HG03039 (cell line): Measurements from ENCODE around the gene KAZALD1.

Experiments
- ATAC-seq: cut with Tn5 transposase; IDR thresholded peaks from one replicate; pipeline ENCODE4 v1.9.1; 2021; ENCODE audit warnings: mild to moderate bottlenecking, moderate library complexity; ENCODE audit not compliant: unreplicated experiment

The KAZALD1 gene, protein sequence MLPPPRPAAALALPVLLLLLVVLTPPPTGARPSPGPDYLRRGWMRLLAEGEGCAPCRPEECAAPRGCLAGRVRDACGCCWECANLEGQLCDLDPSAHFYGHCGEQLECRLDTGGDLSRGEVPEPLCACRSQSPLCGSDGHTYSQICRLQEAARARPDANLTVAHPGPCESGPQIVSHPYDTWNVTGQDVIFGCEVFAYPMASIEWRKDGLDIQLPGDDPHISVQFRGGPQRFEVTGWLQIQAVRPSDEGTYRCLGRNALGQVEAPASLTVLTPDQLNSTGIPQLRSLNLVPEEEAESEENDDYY

DNA sequence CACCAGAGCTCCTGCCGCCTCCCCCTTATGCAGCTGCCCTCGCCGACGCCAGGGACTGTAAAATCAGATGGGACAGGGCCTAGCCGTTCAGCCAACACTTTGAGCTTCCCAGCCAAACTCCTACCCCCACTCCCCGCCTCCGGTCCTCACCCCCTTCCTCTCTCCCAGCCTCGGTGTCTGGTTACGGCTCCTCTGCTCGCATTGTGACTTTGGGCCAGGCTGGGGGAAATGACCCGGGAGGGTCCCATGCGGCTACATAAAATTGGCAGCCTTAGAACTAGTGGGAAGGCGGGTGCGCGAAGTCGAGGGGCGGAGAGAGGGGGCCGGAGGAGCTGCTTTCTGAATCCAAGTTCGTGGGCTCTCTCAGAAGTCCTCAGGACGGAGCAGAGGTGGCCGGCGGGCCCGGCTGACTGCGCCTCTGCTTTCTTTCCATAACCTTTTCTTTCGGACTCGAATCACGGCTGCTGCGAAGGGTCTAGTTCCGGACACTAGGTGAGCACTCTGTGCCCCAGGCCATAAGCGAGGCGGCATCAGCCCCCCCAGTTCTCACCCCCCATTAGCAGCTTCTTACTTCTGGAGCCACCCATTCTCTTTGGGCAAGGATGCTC lies at the start of gene KAZALD1:
Gene KAZALD1, plus strand, starts transcription at position 366 of the 608 bp plus-strand sequence. CDS start 604 bp downstream, outside the sequence.
- no peak for ATAC-seq

DNA sequence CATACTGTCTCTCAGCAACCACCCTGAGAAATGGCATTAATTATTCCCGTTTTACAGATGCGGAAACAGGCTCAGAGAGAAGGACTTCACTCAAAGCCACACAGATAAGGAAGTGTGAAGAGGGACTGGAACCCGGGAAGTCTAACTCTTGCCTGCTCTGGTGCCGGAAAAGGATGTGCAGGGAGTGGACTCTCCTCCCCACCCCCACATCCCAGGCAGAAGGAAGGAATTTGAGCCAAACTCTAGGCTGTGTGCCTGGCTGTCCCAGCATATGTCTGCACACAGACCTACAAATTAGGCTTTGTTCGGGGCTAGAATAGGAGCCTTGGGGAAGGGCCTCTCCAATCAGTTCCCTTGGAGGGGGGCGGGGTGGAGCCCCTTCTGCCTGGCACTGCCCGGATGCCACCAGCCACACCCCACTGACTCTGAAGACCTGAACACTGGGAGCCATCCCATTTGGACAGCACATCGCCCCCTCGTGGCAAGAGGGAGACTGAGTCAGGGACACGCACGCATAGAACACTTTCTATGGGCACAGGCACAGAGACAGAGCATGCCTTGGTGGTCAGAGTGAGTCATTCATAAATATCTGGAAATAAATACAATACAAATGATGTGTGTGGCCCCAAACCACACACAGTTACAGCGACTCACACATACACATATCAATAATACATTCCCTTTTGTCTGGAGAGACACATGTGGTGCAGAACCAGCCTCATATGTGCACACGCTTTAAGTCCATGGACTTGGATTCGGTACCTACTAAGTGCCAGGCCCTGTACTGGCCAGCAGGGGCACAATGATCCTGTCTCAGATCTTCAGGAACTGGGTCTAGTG lies 49.0 kb upstream of the KAZALD1 start:
- no peak for ATAC-seq

DNA sequence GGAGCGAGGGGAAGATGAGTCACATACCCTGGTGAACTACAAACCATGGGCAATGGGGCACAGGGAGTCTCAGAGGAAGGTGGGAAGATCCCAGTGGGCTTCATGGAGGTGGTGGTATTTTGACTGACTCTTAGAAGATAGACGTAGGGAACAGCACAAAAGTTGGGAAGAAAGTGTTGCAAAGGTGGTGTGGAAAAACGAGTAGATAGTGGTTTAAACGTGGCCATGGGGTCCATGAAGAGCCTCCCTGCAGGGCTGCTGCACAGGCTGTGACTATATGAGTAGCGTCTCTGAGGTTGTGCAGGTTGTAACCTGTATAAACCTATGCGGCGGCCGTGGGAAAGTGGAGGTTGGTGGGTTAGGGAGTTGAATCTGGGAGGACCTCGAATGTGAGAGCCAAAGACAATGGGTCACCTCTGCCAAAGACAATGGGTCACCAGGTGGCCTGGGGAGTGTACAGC lies 48.4 kb upstream of the KAZALD1 start:
- no peak for ATAC-seq

DNA sequence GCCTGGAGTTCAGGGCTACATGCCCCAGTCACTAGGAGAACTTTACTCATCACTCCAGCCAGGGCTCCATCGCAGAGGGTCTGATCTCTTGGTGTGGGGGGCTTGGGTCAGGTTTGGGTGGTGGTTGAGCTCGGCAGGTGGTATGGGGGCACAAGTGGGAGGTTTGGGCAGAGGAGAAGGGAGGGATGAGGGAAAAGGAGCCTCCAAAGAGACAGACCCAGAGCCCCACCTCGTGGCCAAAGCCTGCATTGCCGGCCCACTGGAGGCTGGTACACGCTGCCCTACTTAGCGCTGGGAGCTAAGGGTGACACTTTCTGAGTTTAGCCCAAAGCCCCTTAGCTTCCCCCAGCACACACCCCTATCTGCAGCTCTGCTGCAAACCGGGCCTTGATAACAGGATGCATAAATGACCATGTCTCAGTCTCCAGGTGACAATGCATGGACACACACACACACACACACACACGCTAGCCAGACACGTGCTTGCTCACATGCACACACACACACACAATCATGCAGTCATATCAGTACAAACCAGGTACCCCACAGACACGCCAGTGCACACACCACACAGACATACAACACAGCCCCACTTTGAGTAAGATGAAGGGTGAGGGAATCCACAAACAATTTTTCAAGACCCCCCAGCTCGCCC lies 47.4 kb upstream of the KAZALD1 start:
- ATAC-seq, result no peak

DNA sequence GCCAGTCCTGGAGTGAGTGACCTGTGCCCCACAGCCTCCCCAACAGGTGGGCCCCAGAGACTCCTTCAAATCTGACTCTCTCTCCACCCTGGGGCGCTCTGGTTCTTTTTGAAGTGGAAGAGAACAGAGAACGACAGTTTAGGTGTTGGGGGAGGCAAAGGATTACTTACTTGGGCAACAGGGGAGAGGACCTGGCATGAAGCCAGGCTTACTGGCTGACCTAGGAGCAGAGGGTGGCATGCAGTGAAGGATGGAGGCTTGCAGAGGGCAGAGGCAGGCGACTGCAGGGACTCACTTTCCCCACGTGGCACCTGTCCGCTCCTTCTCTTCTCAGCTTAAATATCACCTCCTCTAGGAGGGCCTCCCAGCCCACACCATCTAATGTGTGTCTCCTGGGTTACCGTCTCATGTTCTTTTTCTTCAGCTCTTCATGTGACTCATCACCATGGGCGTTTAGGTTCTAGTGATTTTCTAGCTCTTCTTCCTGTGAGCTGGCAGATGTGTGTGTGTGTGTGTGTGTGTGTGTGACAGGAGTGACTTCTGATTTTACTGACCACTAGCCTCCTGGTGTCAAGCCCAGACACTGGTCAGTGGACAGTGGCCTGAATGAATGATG lies 46.7 kb upstream of the KAZALD1 start:
- no peak for ATAC-seq

DNA sequence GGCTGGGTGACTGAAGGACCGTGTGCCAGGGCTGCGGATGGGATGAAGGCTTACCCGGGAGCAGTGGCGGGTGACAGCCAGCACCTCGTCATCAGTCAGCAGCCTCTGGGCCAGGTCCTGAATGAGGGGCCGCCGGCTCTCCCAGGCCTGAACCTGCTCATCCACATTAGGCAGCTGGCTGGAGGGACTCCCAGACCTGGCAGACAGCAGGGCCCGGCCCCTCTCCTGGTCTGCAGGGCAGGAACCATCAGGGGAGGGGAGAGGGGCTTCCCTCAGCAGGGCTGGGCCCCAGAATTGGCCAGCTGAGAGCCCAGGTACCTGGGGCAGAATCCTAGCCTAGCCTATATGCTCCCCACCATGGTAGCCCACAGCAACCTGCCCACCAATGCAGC lies 46.2 kb upstream of the KAZALD1 start:
- ATAC-seq, result no peak

DNA sequence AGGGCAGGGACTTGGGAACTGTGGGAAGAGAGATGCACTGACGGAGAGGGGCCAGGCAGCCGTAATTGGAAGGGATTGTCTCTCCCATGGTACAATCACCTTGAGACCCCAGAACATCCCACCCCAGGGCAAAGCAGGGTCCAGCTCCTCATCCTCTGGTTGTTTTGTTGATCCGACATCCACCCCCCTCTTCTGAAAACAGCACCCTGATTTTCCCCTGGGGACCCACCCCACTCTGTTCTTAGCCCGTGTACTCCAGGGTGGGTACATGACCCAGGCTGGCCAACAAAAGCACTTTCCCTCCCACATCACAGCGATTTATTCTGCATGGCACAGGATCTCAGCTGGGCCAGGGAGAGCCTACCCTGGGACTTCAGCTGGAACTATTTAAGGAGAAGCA lies 45.0 kb upstream of the KAZALD1 start:
- ATAC-seq, result no peak

DNA sequence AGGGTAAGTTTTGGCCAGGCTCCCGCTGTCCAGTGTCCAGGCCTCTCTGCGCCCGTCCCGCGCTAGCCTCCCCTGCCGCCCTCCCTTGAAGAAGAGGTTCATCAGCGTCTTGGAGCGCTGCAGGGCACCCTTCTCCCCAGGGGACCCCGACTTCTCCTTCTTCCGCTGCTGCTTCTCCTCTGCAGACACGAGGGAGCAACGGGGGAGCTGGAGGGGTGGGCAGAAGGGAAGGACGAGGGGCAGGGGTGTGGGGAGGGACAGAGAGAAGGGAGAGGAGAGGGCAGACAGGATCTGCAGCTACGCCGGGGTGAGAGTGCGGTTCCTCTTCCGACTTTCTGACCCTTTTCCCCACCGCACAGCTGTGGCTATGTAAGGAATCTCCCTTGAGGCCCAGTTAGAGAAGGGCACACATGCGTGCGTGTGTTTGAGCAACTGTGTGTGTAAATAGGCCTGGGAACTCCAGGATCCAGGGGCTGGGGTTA lies 43.6 kb upstream of the KAZALD1 start:
- ATAC-seq, result no peak

DNA sequence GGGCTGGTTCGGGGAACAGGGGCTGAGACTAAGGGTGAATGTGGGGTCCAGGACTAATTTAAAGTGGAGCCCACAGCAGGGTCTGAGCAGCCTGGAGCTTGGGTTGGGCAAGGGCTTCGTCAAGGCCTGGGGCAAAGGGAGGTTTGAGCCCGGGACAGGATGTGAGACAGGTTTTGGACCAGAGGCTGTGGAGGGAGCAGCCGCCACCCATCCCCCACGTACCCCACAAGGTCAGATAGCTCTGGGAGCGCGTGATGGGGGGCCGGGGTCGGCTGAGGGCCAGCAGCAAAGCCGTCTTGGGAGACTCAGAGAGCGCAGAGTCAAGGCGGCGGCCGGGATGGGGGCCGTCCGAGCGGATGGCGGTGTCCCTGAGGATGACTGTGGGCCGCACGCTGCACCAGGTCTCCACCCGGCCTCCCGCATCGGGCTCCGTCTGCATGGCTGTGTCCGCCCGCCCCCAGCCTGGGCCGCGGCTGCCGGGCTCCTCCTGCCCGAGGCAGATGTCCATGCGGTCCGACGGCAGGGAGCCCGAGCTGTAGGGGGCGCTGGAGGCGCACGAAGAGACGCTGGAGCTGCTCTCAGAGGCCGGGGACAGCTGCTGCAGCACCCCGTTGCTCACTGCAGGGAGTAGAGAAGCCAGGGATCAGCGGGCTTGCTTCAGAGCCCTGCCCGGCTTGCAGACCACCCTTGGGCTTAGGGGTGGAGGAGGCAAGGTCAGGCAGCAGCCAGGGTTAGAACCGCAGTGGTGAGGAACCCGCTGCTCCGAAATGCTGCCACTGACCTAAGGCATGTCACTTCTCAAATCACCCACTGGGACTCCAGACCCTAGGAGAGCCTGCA lies 43.0 kb upstream of the KAZALD1 start:
- no peak for ATAC-seq

DNA sequence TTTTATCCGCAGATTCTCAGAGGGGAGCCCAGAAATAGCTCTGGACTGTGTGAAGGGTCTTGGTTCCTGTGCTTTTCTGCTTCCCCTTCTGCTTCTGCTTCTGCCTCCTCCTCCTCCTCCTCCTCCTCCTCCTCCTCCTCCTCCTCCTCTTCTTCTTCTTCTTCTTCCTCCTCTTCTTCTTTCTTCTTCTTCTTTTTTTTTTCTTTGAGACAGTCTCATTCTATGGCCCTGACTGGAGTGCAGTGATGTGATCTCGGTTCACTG lies 42.4 kb upstream of the KAZALD1 start:
- no peak for ATAC-seq

DNA sequence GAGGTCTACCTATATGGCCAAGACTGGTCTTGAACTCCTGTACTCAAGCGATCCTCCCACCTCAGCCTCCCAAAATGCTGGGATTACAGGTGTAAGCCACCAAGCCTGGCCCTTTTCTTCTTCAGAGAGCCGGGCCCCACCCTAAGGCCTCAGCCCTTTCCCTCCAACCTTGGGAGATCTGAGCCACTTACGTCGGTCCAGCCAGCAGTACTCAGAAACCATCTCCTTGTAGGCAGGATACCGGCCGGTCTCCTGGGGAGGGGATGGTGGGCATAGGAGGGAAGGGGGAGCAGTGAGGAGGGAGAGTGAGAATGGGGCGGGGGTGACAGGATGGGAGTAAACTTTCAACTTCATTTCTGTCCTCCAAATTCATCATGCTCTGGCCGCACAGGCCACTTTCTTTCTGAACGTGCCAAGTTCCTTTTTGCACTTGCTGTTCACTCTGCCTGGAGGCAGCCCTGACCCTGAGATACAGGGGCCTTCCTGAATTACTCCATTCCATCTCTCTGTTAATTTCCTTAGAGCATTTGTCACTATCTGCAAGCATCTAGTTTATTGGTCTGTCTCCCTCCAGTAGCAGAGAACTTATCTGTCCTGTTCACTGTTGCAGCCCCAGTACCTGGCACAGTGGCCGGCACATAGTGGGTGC lies 41.2 kb upstream of the KAZALD1 start:
- ATAC-seq, result no peak

DNA sequence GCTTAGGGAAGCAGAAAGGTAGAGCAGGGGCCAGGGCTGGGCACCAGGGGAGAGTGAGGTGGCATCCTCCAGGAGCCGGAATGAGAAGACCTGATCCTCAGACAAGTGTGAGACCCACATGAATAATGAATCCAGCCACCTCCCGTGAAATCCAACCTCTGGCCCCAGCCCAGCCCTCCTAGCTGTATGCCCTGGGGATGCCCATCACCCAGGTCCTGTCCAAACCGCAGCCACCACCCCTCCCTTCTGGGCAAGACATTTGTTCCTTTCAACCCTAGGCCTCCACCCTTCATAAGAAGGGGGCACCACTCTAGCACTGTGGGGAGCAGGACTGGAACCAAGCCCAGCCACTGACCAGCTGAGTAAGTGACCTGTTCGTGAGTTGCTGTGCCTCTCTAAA lies 40.5 kb upstream of the KAZALD1 start:
- ATAC-seq, result no peak

DNA sequence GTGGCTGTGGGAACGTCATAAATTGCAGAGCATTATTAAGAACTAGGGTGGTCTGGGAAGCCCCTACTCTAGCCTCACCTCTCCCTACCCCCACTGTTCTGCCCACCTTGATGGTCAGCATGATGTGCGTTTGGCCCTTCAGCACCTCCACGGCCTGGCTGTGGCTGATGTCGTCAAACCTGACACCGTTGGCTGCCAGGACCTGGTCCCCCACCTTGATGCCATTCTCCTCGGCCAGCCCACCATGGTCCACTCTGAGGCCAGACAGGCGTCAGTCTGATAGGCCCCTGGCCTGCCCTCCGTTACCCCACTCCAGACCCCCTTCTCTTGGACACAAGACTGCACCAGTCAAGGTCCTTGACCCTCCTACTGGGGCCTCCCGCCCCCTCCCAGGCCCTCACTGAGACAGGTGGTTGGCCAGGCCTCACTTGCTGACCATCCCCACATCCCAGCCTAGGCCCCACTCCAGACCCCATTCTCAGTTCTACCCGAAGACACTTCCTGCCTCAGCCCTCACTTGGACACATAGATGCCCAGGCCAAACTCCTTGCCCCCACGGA lies 40.0 kb upstream of the KAZALD1 start:
- ATAC-seq, result no peak

DNA sequence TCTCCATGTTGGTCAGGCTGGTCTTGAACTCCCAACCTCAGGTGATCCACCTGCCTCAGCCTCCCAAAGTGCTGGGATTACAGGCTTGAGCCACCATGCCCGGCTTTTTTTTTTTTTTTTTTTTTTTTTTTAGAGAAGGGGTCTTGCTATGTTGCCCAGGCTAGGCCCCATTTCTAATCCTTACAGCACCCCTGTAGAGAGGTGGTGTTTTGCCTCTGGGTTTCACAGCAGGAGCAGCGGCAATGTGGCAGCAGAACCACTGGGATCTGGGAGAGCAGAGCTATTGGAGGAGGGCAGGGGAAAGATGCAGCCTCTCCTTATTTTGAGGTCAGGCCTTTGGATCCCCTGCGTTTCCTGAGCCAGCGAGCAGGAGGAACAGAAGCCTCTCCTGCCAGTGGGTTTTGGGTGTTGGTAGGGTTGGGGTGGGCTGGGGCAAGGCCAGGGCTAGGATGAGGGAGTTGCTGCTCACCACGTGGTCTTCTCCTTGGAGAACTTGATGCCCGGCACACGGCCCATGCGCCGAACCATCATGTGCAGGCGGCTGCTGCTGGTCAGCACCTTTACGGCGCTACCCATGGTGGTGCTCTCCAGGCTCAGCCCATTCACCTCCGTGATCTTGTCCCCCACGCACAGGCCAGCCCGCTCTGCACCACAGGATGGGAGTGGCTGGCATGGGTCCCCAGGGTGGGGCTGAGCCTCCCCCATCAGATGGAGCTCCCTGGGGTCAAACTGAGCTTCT lies 38.7 kb upstream of the KAZALD1 start:
- ATAC-seq, result no peak

DNA sequence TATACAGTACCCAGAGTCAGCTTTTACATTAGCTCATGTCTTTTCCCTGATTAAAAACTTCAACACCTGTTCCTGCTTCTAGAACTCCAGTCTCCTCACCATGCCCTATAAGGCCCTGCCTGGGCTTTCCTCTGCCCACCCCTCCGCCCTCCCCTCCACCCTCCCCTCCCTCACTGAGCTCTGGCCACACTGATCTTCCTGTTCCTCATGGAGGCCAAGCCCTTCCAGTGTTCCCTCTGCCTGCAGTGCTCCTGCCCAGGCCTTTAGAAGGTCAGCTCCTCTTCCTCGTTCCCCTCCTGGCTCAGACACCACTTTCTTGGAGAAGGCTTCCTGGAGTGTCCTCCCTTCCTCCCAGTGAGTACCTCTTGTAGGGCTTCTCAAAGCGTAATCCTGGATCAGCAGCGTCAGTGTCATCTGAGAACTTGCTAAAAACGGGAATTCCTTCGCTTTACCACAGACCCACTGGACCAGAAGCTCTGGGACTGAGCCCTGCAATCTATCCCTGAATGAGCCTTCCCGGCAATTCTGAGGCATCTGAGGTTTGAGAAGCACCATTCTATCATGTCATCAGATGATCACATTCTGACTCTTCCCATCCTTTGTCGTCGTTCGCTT lies 34.6 kb upstream of the KAZALD1 start:
- ATAC-seq, result no peak

DNA sequence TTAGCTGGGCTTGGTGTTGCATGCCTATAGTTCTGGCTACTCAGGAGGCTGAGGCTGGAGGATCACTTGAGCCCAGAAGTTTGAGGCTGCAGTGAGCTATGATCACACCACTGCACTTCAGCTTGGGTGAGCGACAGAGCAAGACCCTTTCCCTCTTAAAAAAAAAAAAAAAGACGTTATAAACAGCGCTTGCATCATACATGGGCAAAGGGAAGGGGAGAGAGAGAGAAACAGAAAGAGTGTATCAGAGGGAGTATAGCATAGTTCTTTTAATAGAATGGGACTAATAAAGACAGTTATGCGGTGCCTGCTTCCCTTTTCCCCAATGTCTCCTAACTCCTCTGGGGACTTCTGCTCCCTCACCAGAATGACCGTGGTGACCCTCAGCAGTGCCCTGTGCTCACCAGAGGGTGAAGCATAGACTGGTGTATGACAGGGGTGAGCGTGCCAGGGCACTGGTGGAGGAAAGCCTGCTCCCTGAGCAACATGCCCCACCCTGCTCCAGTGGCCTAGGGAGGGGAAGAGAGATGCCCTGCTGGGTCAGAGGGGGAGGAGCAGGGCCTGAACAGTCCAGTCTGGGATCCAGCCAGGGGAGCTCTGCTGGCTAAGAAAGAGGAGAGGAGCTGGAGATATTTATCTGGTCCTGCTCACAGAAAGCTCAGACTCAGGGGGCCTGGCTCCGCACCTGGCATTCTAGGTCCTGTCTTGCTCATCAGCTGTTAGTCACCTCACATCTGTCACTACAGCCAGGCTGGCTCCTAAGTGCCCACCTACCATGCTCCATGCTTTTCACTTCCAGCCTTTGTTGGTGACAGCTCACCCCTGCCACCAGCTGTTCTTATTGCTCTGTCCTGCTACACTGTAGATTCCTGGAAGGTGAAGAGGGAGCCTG lies 33.1 kb upstream of the KAZALD1 start:
- ATAC-seq, result no peak
